IMR-90 (cell line): Measurements from ENCODE around the gene NEU1.

ENCODE experiments used
- CTCF ChIP-seq: conservative IDR thresholded peaks from 2 replicates; pipeline ENCODE4 v1.5.1; 2012; ENCODE audit warnings: mild to moderate bottlenecking, low read depth, low read length, improper control_type of control experiment
- FOS ChIP-seq: fragments of 150-350 bp; IDR thresholded peaks from 2 replicates; pipeline ENCODE4 v1.6.1; 2016; ENCODE audit warnings: low read depth, low read length
- MAFK ChIP-seq: IDR thresholded peaks from 2 replicates; pipeline ENCODE4 v1.6.1; 2012; ENCODE audit warnings: low read depth, low read length, improper control_type of control experiment
- MAZ ChIP-seq: IDR thresholded peaks from 2 replicates; pipeline ENCODE4 v1.6.1; 2012; ENCODE audit warnings: low read depth, mild to moderate bottlenecking, low read length, improper control_type of control experiment, moderate library complexity, borderline replicate concordance
- NFE2L2 ChIP-seq: fragments of 150-350 bp; IDR thresholded peaks from 2 replicates; pipeline ENCODE4 v1.6.1; 2016; ENCODE audit warnings: low read depth, mild to moderate bottlenecking, low read length
- POLR2A ChIP-seq: IDR thresholded peaks from 2 replicates; pipeline ENCODE4 v1.6.1; 2012; ENCODE audit warnings: mild to moderate bottlenecking, low read depth, low read length
- RAD21 ChIP-seq: IDR thresholded peaks from 2 replicates; pipeline ENCODE4 v1.6.1; 2012; ENCODE audit warnings: low read length, improper control_type of control experiment
- RCOR1 ChIP-seq: IDR thresholded peaks from 2 replicates; pipeline ENCODE4 v1.6.1; 2012; ENCODE audit warnings: mild to moderate bottlenecking, low read length, improper control_type of control experiment; ENCODE audit not compliant: insufficient replicate concordance
- USF2 ChIP-seq: fragments of 150-350 bp; IDR thresholded peaks from 2 replicates; pipeline ENCODE4 v1.6.1; 2017; ENCODE audit warnings: mild to moderate bottlenecking, antibody characterized with exemption, low read length, low read depth

GRCh38 chr6:31858707-31859106, 3.9 kb downstream of the NEU1 start:
- TF ChIP-seq CTCF (no peak), NFE2L2 (no peak), MAZ (no peak), MAFK (no peak), USF2 (no peak), RAD21 (no peak), POLR2A (no peak), RCOR1 (no peak), FOS (no peak)
